Measurements from ENCODE around the gene CALU.

The CALU gene

GRCh38 chr7:128804484-128804883 lies 65.3 kb downstream of the CALU start:
- Histone ChIP-seq H3K4me3 (no peak overlapping the region), H3K36me3 (peaks cover 0 to 29% (median 28%) of the 10 kb centered on the region in 3 donors), H3K27ac (no peak overlapping the region), H3K9me3 (no peaks in the 10 kb centered on the region), H3K27me3 (no peaks in the 10 kb centered on the region), H3K4me1 (no peaks in the 10 kb centered on the region)
- DNase-seq = no peak
- intact Hi-C loops (cut with DNase I; ENCODE audit: low total_unique reads) = no loop called here
- no peak for TF ChIP-seq CTCF (IDR thresholded peaks at IDR 0.05)

- H3K4me3 ChIP-seq = no peak overlapping the region
- no peaks in the 10 kb centered on the region for H3K4me1 ChIP-seq
- no peak for DNase-seq
- TF ChIP-seq CTCF (IDR thresholded peaks at IDR 0.05) = no peak
- H3K27me3 ChIP-seq = no peaks in the 10 kb centered on the region
- H3K27ac ChIP-seq = no peak overlapping the region
- intact Hi-C loops (cut with DNase I; ENCODE audit: low total_unique reads) = no loop called here
- no peaks in the 10 kb centered on the region for H3K9me3 ChIP-seq
- H3K36me3 ChIP-seq = peaks cover 0 to 31% (median 29%) of the 10 kb centered on the region in 3 donors
These were observed 66.1 kb downstream of the CALU start for GRCh38 chr7:128805225-128805624.

- Histone ChIP-seq H3K27me3 (no peaks in the 10 kb centered on the region), H3K27ac (no peak overlapping the region), H3K36me3 (peaks cover 0 to 33% (median 24%) of the 10 kb centered on the region in 3 donors), H3K9me3 (no peaks in the 10 kb centered on the region), H3K4me1 (no peaks in the 10 kb centered on the region), H3K4me3 (no peak overlapping the region)
- no peak for TF ChIP-seq CTCF (IDR thresholded peaks at IDR 0.05)
- DNase-seq = no peak
- intact Hi-C loops (cut with DNase I; ENCODE audit: low total_unique reads) = no loop called here
These were observed 68.0 kb downstream of the CALU start for GRCh38 chr7:128807191-128807590.

GRCh38 chr7:128809363-128809762 lies 70.2 kb downstream of the CALU start:
- Histone ChIP-seq H3K36me3 (peaks cover 0 to 33% (median 23%) of the 10 kb centered on the region in 3 donors), H3K9me3 (no peaks in the 10 kb centered on the region), H3K27me3 (no peaks in the 10 kb centered on the region), H3K4me3 (no peak overlapping the region), H3K4me1 (no peaks in the 10 kb centered on the region), H3K27ac (no peak overlapping the region)
- no peak for DNase-seq
- intact Hi-C loops (cut with DNase I; ENCODE audit: low total_unique reads) = no loop called here
- TF ChIP-seq CTCF (IDR thresholded peaks at IDR 0.05) = no peak

GRCh38 chr7:128810473-128810872 lies 71.3 kb downstream of the CALU start:
- no peak for TF ChIP-seq CTCF (IDR thresholded peaks at IDR 0.05)
- intact Hi-C loops (cut with DNase I; ENCODE audit: low total_unique reads) = no loop called here

GRCh38 chr7:128810997-128811396 lies 71.8 kb downstream of the CALU start:
- Histone ChIP-seq H3K4me3 (no peak overlapping the region), H3K9me3 (no peaks in the 10 kb centered on the region), H3K4me1 (no peaks in the 10 kb centered on the region), H3K27ac (no peak overlapping the region), H3K27me3 (no peaks in the 10 kb centered on the region), H3K36me3 (peaks cover 0 to 20% (median 8%) of the 10 kb centered on the region in 3 donors)
- intact Hi-C loops (cut with DNase I; ENCODE audit: low total_unique reads) = no loop called here
- no peak for DNase-seq
- no peak for TF ChIP-seq CTCF (IDR thresholded peaks at IDR 0.05)

More at GRCh38 chr7:128810473-128810872, 71.3 kb downstream of the CALU start:
- Histone ChIP-seq H3K27ac (no peak overlapping the region), H3K4me3 (no peak overlapping the region), H3K36me3 (peaks cover 0 to 25% (median 12%) of the 10 kb centered on the region in 3 donors), H3K4me1 (no peaks in the 10 kb centered on the region), H3K9me3 (no peaks in the 10 kb centered on the region), H3K27me3 (no peaks in the 10 kb centered on the region)
- no peak for DNase-seq
